ENCODE measurements around the gene CPD.

DNA sequence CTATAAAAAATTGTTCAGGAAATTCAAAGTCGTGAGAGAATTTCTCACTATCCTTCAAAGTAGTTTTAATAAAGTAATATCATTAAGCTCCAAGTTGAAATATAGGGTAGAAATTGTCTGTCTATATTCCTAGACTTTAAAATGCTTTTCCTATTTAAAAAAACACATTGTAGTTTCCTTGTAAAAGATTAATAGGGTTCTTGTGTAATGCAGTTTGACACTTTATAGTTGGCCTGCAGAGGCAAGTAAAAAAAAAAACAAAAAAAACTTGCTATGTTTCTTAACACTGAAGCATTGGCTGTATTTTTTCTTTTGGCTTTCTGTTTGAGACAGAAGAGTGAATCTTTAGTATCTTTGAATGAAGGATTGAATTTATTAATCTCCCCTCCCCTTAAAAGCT is 17.4 kb downstream of the CPD start:
- TF ChIP-seq, protein P1, sequence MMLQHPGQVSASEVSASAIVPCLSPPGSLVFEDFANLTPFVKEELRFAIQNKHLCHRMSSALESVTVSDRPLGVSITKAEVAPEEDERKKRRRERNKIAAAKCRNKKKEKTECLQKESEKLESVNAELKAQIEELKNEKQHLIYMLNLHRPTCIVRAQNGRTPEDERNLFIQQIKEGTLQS (IDR thresholded peaks at IDR 0.05), result no peak
- TF ChIP-seq, protein P2, sequence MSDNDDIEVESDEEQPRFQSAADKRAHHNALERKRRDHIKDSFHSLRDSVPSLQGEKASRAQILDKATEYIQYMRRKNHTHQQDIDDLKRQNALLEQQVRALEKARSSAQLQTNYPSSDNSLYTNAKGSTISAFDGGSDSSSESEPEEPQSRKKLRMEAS (IDR thresholded peaks at IDR 0.05), result no peak
- TF ChIP-seq, protein P3, sequence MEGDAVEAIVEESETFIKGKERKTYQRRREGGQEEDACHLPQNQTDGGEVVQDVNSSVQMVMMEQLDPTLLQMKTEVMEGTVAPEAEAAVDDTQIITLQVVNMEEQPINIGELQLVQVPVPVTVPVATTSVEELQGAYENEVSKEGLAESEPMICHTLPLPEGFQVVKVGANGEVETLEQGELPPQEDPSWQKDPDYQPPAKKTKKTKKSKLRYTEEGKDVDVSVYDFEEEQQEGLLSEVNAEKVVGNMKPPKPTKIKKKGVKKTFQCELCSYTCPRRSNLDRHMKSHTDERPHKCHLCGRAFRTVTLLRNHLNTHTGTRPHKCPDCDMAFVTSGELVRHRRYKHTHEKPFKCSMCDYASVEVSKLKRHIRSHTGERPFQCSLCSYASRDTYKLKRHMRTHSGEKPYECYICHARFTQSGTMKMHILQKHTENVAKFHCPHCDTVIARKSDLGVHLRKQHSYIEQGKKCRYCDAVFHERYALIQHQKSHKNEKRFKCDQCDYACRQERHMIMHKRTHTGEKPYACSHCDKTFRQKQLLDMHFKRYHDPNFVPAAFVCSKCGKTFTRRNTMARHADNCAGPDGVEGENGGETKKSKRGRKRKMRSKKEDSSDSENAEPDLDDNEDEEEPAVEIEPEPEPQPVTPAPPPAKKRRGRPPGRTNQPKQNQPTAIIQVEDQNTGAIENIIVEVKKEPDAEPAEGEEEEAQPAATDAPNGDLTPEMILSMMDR (IDR thresholded peaks at IDR 0.05; ENCODE audit: low read depth, low read length, missing input control), result no peak
- TF ChIP-seq TAF1 (conservative IDR thresholded peaks at IDR 0.05) (no peak), FOXA1 (IDR thresholded peaks at IDR 0.05) (no peak), SP1 (IDR thresholded peaks at IDR 0.05) (no peak), RXRA (IDR thresholded peaks at IDR 0.05) (no peak)
- TF ChIP-seq, protein P4, sequence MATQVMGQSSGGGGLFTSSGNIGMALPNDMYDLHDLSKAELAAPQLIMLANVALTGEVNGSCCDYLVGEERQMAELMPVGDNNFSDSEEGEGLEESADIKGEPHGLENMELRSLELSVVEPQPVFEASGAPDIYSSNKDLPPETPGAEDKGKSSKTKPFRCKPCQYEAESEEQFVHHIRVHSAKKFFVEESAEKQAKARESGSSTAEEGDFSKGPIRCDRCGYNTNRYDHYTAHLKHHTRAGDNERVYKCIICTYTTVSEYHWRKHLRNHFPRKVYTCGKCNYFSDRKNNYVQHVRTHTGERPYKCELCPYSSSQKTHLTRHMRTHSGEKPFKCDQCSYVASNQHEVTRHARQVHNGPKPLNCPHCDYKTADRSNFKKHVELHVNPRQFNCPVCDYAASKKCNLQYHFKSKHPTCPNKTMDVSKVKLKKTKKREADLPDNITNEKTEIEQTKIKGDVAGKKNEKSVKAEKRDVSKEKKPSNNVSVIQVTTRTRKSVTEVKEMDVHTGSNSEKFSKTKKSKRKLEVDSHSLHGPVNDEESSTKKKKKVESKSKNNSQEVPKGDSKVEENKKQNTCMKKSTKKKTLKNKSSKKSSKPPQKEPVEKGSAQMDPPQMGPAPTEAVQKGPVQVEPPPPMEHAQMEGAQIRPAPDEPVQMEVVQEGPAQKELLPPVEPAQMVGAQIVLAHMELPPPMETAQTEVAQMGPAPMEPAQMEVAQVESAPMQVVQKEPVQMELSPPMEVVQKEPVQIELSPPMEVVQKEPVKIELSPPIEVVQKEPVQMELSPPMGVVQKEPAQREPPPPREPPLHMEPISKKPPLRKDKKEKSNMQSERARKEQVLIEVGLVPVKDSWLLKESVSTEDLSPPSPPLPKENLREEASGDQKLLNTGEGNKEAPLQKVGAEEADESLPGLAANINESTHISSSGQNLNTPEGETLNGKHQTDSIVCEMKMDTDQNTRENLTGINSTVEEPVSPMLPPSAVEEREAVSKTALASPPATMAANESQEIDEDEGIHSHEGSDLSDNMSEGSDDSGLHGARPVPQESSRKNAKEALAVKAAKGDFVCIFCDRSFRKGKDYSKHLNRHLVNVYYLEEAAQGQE (IDR thresholded peaks at IDR 0.05), result no peak
